ENCODE measurements around the gene NEK10. TPM values are rescaled to one million over a fixed set of nuclear protein-coding genes. Genes with fewer than 3 reads are reported as not detected.

Gene NEK10
- total and polyA plus RNA-seq, 2 donors (not counting 3 experiments of a cell fraction or from before 2014, with no cell fraction given), result 0.32 to 5.0 TPM

DNA sequence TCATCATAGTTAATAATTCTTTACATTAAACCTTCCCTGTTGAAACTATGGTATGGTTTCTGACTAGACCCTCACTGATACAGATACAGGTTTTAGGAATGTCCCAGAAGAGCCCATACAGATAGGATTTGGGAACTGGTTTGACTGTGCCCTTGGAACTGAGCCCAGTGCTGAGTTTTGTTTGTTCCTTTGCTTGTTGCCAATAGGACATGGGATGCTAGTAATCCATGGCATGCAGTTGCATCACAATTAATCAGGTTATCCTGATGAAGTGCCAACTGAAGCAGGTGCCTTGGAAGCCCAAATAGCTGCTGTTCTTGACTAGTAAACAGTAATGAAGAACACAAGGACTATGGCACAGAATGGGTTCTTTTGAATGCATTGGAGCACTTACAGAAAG, 230.6 kb downstream of the NEK10 start:
- Histone ChIP-seq H3K9me3 (replicated peaks; ENCODE audit: control insufficient read depth, insufficient read depth, low read length) (no peaks in the 10 kb centered on the region), H3K4me3 (replicated peaks in 1 of 3; ENCODE audit: insufficient read depth in 1 of 3, low read depth in 1 of 3, low read length in 3 of 3) (no peak overlapping the region), H3K36me3 (ENCODE audit: control insufficient read depth in 2 of 2, extremely low read depth in 1 of 2, insufficient read depth in 2 of 2, low read length in 2 of 2) (no peaks in the 10 kb centered on the region), H3K79me2 (ENCODE audit: control insufficient read depth, insufficient read depth, low read length) (no peaks in the 10 kb centered on the region), H3K9me1 (replicated peaks; ENCODE audit: control insufficient read depth, extremely low read depth, insufficient read depth, low read length) (no peaks in the 10 kb centered on the region), H2AFZ (ENCODE audit: low read depth, low read length) (no peak overlapping the region), H3K27ac (ENCODE audit: insufficient read depth, low read depth, low read length) (no peak overlapping the region), H3K4me2 (ENCODE audit: insufficient read depth, low read length) (no peak overlapping the region), H3K27me3 (ENCODE audit: control insufficient read depth in 2 of 2, insufficient read depth in 2 of 2, low read length in 2 of 2) (no peaks in the 10 kb centered on the region), H4K20me1 (replicated peaks; ENCODE audit: control insufficient read depth, extremely low read depth, insufficient read depth, low read length) (no peaks in the 10 kb centered on the region), H3K9ac (replicated peaks; ENCODE audit: extremely low read depth, insufficient read depth, low read length) (no peak overlapping the region), H3K4me1 (ENCODE audit: control insufficient read depth, extremely low read depth, insufficient read depth, low read length) (no peaks in the 10 kb centered on the region)
- no peak for DNase-seq (ENCODE audit: low read depth, low spot score)
- intact Hi-C loops (cut with micrococcal nuclease), result no loop called here
- ChIA-PET POLR2A (no interaction called here), CTCF (interaction anchor here (1.4 to 5.7 kb wide), 2 partner anchors 8 to 115 kb away, joined by 6 to 33 read pairs; no protein-coding TSS in a partner anchor)
- TF ChIP-seq GATA2 (IDR thresholded peaks at IDR 0.05; ENCODE audit: insufficient read depth, insufficient read length, low read depth, low read length) (no peak), MYC (IDR thresholded peaks at IDR 0.05; ENCODE audit: low read depth, low read length) (no peak), JUN (IDR thresholded peaks at IDR 0.05; ENCODE audit: borderline replicate concordance, insufficient read depth, insufficient read length, low read depth) (no peak), POLR2A (IDR thresholded peaks at IDR 0.05; ENCODE audit: low read depth, low read length) (no peak), FOS (IDR thresholded peaks at IDR 0.05; ENCODE audit: borderline replicate concordance, insufficient read depth, low read length) (no peak), POLR2AphosphoS5 (IDR thresholded peaks at IDR 0.05; ENCODE audit: insufficient read depth, low read depth, low read length) (no peak), EZH2 (IDR thresholded peaks at IDR 0.05; ENCODE audit: borderline replicate concordance, low read depth, low read length, severe bottlenecking) (no peak)
- TF ChIP-seq, protein P1, sequence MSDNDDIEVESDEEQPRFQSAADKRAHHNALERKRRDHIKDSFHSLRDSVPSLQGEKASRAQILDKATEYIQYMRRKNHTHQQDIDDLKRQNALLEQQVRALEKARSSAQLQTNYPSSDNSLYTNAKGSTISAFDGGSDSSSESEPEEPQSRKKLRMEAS (IDR thresholded peaks at IDR 0.05; ENCODE audit: insufficient read depth, insufficient read length), result no peak
- TF ChIP-seq, protein P2, sequence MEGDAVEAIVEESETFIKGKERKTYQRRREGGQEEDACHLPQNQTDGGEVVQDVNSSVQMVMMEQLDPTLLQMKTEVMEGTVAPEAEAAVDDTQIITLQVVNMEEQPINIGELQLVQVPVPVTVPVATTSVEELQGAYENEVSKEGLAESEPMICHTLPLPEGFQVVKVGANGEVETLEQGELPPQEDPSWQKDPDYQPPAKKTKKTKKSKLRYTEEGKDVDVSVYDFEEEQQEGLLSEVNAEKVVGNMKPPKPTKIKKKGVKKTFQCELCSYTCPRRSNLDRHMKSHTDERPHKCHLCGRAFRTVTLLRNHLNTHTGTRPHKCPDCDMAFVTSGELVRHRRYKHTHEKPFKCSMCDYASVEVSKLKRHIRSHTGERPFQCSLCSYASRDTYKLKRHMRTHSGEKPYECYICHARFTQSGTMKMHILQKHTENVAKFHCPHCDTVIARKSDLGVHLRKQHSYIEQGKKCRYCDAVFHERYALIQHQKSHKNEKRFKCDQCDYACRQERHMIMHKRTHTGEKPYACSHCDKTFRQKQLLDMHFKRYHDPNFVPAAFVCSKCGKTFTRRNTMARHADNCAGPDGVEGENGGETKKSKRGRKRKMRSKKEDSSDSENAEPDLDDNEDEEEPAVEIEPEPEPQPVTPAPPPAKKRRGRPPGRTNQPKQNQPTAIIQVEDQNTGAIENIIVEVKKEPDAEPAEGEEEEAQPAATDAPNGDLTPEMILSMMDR (IDR thresholded peaks at IDR 0.05; ENCODE audit: extremely low read depth in 1 of 2, insufficient read depth in 1 of 2, low read depth in 1 of 2, low read length in 2 of 2), result no peak
- no TSS peak for BruUV-seq (replicated peaks)
- dilution Hi-C loops (cut with MboI; ENCODE audit: extremely low pct_ligation_motif_present, low sequenced_read_pairs), result no loop called here
- FAIRE-seq, result no peak
